Fibroblast of skin of scalp (primary cell): ENCODE data around the gene ICAM4.
"Not testable (repeated sequence)": the region's sequence is repeated elsewhere in the genome, so short reads cannot be mapped to it uniquely, and the experiment has no call there.

Experiments used
- DNase-seq: peaks from one replicate; pipeline ENCODE4 v3.0.0-alpha.2; 2013

The ICAM4 gene

DNA sequence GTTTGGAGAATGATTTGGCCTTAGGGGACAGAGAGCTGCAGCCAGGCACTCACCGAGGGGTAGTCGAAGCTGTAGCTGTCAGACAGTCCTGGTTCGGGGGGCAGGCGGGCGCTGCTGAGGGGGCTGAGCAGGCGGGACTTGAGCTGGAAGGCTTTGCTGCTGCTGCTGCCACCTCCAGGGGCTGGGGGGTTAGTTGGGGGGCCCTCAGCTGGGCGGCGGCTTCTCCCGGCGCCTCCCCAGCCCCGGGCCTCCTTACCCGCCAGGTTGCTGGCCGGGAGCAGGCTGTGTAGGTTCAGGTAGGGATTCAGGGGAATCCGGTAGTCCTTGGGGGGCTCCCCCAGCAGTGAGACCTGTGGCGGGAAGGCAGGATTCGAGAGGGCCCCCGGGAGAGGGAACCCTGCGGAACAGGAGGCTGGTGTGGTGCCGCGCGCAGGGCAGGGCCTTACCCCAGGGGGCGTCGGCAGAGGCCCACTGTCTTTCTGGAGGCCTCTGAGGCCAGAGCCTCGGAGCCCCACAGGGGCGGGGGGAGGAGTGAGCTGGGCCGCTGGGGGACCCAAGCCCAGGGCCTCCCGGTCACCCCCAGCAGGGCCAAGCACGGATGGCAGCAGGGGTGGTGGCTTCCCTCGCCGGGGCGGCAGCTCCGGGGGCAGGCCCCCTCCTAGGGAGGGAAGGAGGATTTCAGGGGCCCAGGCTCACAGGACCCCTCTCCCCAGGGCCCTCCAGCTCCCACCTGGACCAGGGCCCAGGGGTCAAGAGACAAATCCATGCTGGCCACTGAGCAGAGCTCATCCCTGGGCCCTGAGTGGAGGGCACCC lies 34.1 kb downstream of the ICAM4 start:
- DNase-seq = no peak

DNA sequence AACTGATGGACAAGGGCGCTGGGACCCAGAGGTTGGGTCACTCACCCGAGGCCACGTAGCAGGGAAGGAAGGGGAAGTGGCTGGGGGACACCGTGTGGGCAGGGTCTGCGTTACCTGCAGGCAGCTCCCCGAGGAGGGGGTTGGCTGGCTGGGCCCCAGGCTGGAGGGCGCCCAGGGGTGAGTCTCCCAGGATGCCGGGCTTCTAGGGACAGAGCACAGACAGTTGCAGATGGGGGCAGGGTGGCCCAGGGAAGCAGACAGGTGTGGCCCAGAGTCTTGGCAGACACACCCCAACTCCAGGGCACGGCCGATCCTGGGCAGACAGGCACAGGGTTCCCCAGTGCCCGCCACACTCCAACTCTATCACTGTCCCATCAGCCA lies 34.7 kb downstream of the ICAM4 start:
- no peak for DNase-seq

DNA sequence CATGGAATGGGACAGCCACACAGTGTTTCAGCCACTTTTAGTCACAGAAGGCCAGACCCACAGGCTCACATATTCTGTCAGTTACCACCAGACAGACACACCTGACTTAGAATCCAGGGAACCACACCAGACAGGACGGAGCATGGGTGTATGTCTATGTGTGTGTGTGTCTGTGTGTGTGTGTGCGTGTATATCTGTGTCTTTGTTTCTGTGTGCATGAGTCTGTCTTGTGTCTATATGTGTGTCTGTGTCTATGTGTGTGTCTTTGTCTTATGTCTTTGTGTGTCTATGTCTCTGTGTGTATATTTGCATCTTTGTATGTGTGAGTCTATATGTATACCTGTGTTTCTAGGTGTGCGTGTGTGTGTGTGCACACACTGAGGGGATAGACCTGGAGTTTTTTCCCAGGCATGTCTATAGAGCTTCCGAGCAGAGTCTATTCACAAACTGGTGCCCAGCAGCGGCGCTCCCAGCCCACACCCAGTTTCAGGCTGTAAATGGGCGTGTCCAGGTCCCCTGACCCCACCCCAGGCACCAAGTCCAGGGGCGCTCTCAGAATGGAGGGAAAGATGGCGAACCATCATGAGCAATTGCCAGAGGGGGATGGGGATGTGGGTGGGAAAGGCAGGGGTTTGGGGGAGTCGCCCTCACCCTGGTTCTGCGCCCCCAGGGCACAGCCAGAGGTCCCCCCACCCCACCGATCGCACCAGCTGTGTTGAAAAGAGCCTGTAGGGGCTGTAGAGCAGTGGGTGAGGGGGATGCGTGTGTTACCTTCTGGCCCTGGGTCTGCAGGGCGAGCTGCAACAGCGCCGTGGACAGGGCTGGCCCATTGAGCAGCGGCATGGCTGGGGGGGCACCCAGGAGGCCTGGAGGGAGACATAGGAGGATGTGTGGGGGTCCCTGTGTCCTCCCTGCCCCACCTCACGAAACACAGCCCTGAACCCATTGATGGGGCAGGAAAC lies 35.4 kb downstream of the ICAM4 start:
- no peak for DNase-seq

DNA sequence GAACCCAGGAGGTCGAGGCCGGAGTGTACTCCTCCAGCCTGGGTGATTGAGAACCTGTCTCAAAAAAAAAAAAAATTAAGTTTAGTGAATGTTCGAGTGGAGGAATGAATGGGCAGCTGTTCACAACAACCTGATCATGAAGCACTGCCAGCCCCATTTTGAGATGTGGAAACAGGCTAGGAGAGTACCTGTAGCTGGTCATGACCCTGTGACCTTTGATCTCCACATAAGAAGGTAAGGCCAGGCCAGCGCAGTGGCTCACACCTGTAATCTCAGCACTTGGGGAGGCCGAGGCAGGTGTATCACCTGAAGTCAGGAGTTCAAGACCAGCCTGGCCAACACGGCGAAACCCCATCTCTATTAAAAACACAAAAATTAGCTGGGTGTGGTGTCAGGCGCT lies 39.0 kb downstream of the ICAM4 start:
- DNase-seq = no peak

DNA sequence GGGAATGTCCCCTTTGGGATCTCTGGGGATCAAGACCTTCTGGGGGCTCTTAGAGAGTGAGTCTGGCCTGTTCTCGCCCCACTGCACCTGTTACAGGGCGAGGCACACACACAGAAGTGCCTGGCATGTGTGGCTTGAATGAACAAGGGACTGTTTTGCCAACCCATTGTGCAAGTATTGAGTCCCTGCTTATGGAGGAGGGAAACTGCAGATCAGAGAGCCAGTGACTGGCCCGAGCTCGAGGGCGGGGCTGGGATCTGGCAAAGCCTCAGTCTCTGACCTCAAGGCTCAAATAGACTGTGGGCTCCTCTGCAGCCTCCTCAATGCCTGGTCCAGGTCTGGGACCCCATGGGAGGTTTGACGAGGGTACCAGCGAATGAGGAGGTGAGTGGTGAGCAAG lies 41.0 kb downstream of the ICAM4 start:
- no peak for DNase-seq

DNA sequence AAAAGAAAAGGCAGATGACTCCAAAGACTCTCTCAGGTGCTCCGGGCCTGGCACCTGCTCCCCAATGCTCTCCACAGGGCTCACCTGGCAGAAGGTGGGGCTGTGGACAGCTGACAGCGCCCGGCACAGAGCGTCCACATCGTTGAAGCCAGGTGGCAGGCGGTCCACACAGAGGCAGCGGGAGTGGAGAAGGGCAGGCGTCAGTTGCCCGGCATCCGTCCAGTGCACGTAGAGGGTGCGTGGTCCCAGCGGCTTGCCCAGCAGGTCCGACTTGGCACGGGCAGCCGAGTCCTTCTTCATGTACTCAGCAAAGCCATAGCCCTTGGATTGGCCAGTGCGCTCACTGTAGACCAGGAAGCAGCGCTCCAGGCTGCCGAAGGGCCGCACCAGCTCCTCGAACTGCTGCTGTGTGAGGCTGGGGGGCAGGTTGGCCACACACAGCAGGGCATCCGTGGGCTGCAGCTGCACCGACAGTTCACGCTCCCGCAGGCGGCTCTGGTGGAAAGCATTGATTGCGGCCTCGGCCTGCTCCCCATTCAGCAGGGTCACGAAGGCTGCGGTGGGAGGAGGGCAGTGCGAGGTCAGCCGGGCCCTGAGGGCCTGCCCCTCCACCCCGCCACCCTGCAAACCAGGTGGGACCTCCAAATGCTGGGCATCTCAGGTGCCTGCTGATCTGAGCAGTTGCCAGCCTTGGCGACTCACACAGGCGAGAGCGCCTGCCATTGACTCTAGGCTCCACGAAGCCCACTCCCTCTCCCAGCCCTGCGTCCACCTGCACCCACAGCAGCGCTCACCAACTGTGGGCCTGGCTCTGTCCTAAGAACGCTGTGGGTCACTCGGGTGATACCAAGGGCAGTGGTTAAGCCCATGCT lies 42.0 kb downstream of the ICAM4 start:
- no peak for DNase-seq

DNA sequence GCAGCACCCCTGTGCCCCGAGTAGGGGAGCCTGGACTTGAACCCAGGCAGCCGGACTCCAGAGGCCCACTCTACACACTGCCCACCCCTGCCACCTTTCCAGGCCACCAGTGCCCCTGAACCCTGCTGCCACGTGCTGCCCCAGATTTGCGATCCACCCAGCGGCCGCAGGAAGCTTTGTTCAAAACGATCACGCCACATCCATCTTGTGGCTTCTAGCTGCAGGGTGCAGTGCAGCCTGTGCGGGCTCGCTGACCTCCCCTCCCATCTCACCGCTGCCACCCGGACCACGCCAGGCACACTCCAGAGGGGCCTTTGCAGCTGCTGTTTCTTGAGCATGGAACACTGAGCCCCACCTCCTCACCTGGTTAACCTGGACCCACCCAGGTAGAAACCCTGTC lies 42.8 kb downstream of the ICAM4 start:
- no peak for DNase-seq

DNA sequence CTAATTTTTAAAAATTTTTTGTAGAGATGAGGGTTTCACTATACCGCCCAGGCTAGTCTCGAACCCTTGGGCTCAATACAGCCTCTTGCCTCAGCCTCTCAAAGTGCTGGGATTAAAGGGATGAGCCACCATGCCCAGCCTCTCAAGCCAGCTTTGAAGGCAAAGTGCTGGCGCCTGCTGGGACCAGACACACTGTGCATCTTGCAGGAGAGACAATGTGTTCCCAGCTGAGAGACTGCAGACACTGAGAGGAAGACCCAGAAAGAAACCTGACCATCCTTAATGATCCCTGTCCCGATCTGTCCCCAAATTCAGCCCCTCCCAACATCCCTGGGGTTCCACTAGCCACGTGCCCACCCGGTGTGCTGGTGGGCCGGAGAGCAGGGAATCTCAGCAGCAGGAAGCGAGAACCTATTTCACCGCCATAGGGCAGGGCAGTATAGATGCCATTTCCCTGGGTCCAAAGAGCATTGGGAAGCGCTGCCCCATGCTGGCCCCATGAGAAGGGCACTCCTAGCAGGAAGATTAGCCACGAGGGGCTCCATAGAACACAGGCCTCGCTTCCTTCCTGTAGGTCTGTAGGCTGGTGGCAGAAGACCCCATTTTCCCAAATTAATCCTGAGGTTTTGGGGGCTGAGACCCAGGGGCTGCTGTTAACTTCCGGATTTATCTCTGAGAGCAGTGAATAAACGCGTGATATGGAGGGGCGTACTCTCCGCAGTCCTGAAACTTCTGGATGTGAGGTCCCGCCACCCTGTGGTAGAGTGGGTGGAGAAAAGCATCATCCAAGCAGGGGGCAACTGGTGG lies 45.6 kb downstream of the ICAM4 start:
- DNase-seq = no peak

DNA sequence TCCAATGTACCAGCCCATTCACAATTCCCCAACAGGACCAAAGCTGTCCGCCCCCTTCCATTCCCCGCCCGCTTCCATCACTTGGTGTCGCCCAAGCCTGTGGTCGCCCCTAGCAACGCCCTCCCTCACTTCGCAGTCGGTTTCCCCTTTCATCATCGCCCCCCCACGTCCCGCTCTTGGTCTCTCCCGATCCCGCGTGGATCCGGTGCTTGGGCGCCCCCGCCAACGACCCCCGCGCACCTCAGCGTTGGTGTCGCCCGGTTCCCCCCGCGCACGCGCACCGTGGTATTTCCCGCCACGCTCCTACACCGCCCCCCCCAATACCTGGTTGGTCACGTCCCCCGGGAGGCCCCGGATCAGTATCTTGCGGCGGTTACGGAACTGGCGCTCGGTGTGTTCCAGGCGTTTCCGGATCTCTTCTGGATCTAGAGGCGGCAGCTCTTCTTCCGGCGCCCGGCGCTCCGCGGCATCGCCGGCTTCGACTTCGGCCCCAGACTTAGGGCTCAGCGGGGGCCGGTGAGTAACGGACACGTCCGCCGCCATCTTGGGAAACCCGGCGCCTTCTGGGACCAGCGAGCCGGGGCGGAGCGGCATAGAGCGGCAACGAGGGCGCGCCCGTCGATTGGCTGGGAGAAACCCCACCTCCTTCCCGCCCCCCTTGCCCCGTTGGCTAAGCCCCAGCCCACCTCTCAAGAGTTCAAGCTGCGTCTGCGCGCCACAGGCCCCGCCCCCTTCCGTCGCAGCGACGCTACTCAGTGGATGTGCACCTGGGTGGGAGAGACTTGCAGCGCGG lies 46.4 kb downstream of the ICAM4 start, which contains the start of gene RAVER1:
Gene RAVER1, minus strand, starts transcription at position 565 of the 793 bp plus-strand sequence. Its CDS starts 22 bp downstream, at position 543.
- peak; percentile 98 for DNase-seq

DNA sequence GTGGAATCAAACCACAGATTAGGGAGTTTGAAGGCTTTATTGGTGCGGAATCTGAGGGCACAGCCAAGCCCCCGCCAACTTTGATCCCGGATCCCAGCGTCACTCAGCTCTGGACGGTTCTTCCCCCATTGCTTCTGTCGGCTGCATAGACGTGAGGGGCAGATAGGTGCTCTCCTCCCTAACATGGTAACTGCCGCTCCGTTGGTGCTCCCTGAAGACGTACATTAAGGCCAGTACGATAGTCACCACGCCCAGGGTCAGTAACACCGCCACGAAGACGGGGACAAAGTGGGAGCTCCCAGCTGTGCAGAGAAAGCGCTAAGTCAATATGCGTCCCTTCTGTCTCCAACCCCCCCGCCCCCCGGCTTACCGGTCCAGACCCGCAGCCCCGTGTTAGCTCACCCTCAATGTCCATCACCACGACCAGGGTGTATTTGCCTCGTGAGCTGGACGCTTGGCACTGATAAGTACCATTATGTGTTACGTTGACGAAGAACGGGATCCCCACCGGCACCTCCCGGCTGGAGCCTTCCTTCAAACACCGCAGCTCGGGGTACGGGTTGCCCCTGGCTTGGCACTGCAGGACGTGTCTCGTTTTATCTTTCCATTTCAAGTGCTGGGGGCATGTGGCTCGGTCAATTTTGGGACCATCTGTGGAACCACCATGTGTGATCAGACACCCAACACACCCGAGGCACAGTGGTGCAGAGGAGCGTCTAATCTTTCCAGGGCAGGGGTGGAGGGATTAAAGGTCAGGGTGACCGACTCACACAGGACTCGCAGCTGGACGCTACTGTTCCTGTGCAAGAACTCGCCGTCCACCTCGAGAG lies 47.2 kb downstream of the ICAM4 start:
- DNase-seq = no peak

DNA sequence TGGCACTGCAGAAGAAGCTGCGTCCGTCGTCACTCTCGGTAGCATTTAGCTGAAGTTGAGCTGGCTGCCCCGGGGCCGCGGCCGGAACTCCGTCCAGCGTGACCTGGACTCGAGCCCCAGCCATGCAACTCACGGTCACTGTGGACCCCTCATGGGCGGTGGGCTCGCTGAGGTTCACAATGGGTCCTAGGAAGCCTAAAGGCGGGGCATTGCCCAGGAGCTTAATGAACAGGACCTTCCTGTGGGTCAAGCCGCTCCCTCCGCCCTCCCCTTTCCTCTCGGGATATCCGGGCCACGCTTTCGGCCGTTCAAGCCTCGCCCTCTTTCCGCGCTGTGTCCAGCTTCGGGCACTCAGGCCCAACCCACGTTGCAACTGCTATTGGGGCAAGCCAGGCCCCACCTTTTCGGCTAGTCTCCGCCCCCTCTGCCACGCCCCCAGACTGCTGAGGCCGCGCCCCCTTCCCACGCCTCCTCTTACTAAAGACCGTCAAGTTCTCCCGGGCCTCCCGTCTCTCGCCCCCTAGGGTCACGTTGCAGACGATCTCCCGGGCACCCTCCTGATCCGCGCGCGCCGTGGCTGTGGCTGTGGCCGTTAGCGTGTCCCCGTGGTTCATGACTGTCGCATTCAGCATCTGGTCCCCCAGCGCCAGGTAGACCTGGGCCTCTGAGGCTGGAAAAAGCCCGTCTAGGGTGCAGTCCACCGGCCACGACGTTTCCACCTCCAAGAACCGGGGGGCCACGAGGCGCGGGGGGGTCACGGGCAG lies 48.0 kb downstream of the ICAM4 start:
- DNase-seq = peak; percentile 91

DNA sequence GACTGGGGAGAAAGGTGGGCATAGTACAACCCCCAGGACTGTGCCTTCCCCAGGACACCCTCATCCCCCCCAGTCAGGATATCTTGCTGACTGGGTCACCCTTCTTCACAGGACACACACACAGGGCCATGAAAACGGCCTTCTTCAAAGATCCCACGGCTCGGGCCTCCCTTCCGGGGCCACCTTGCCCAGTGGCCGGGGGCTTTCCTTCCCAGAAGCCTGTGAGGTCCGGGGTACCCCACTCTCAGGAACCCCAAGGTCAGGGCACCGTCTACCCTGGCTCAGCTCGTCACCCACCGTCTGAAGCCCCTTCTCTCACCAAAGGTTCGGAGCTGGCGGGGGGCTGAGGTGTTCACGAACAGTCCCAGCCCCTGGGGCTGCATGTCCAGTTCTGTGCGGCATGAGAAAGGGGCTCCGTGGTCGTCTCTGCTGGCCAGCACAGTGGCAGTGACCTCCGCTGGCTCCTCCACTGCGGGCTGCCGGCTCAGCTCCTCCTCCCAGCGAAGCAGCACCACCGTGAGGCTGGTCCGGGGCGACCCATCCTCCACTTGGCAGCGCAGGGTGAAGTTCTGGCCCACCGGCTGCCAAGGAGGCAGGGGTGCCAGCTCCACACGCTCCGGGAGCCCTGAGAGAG lies 48.7 kb downstream of the ICAM4 start:
- DNase-seq = no peak

DNA sequence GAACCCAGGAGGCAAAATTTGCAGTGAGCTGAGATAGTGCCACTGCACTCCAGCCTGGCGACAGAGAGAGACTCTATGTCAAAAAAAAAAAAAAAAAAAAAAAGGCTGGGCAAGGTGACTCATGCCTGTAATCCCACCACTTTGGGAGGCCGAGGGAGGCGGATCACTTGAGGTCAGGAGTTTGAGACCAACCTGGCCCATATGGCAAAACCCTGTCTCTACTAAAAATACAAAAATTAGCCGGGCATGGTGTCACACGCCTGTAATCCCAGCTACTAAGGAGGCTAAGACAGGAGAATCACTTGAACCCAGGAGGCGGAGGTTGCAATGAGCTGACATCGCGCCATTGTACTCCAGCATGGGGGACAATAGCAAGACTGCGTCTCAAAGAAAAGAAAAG lies 50.0 kb downstream of the ICAM4 start:
- DNase-seq = not testable (repeated sequence)
